ENCODE measurements around the gene MCMBP.

DNA sequence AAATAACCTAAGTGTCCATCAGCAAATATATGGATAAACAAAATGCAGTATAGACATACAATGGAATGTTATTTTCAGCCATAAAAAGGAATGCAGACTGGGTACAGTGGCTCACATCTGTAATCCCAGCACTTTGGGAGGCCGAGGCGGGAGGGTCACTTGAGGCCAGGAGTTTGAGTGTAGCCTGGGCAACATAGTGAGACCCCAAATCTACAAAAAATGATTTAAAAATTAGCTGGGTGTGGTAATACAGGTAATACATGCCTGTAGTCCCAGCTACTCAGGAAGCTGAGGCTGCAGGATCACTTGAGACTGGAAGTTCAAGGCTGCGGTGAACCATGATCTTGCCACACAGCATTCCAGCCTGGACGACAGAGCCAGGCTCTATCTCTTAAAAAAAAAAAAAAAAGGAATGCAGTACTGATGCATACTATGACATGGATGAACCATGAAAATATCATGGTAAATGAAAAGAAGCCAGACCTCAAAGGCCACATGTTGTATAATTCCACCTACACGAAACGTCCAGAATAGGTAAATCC, 6.9 kb downstream of the MCMBP start:
- no peak for TF ChIP-seq EZH2 (IDR thresholded peaks at IDR 0.05; ENCODE audit: borderline replicate concordance, low read depth, low read length, severe bottlenecking)
- TF ChIP-seq, protein P1, sequence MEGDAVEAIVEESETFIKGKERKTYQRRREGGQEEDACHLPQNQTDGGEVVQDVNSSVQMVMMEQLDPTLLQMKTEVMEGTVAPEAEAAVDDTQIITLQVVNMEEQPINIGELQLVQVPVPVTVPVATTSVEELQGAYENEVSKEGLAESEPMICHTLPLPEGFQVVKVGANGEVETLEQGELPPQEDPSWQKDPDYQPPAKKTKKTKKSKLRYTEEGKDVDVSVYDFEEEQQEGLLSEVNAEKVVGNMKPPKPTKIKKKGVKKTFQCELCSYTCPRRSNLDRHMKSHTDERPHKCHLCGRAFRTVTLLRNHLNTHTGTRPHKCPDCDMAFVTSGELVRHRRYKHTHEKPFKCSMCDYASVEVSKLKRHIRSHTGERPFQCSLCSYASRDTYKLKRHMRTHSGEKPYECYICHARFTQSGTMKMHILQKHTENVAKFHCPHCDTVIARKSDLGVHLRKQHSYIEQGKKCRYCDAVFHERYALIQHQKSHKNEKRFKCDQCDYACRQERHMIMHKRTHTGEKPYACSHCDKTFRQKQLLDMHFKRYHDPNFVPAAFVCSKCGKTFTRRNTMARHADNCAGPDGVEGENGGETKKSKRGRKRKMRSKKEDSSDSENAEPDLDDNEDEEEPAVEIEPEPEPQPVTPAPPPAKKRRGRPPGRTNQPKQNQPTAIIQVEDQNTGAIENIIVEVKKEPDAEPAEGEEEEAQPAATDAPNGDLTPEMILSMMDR (IDR thresholded peaks at IDR 0.05; ENCODE audit: borderline replicate concordance, extremely low read depth, low read length, poor library complexity, severe bottlenecking) = no peak
